GM12878 (cell line): ENCODE data around the gene HYI. TPM values are rescaled to one million over a fixed set of nuclear protein-coding genes. Genes with fewer than 3 reads are reported as not detected.

Experiments
- ATAC-seq: fragments of 200-7000 bp; cut with Tn5 transposase; 3 replicates; pipeline ENCODE4 v1.9.1; 2020; ENCODE audit warnings: mild to moderate bottlenecking, moderate library complexity
- BruUV-seq: library from RNA; stranded (reverse); fragments of 400-500 nt; replicated peaks from 2 replicates; lab custom pipeline; 2021; lab: Mats Ljungman, UMichigan
- CTCF ChIA-PET: fragments of 300-600 bp; sonication (Branson Sonifier 250); formaldehyde crosslinking; extraction: SDS; loops from one replicate; lab custom pipeline; 2021; ENCODE audit warnings: inconsistent platforms; lab: Yijun Ruan, JAX
- POLR2A ChIA-PET: fragments of 350-600 bp; formaldehyde crosslinking; extraction: SDS; loops from one replicate; lab custom pipeline; 2021; ENCODE audit warnings: inconsistent platforms; lab: Charles Lee
- RAD21 ChIA-PET: fragments of 300-600 bp; sonication (Branson Sonifier 250); formaldehyde crosslinking; loops from one replicate; lab custom pipeline; 2023; ENCODE audit warnings: antibody characterized with exemption; ENCODE audit not compliant: unreplicated experiment; lab: Charles Lee
- SMC1A ChIA-PET: fragments of 300-600 bp; sonication (Branson Sonifier 250); formaldehyde crosslinking; loops from one replicate; lab custom pipeline; 2023; ENCODE audit not compliant: unreplicated experiment, uncharacterized antibody; lab: Charles Lee
- DNase-seq: peaks from one replicate; pipeline ENCODE4 v3.0.0-alpha.2; 2011; ENCODE audit warnings: low read depth, low spot score
- FAIRE-seq: peaks from 3 replicates; lab custom pipeline; 2011; peaks lifted over from hg19 to GRCh38; lab: Jason Lieb, UNC
- H2AFZ ChIP-seq: 2 replicates; pipeline ENCODE4 v1.6.0; 2011; ENCODE audit warnings: low read depth, low read length, control low read depth; ENCODE audit not compliant: control insufficient read depth
- H3K27ac ChIP-seq: 2 replicates; pipeline ENCODE4 v1.5.1; 2011; ENCODE audit warnings: control low read depth; ENCODE audit not compliant: control insufficient read depth, insufficient read depth
- H3K27me3 ChIP-seq, 2 experiments: replicated peaks in 1 of 2; 2 replicates each; pipeline versions ENCODE4 v1.6.0 to v1.6.1; 2011; ENCODE audit warnings: low read length in 1 of 2; ENCODE audit not compliant: control insufficient read depth in 2 of 2, insufficient read depth in 2 of 2
- H3K36me3 ChIP-seq, 2 experiments: 2 replicates each; pipeline ENCODE4 v1.5.1; 2011; ENCODE audit warnings: low read length in 1 of 2; ENCODE audit not compliant: control insufficient read depth in 2 of 2, insufficient read depth in 2 of 2
- H3K4me1 ChIP-seq: 2 replicates; pipeline ENCODE4 v1.6.1; 2011; ENCODE audit warnings: mild to moderate bottlenecking, low read length, moderate library complexity, mixed read lengths; ENCODE audit not compliant: control insufficient read depth, insufficient read depth
- H3K4me2 ChIP-seq: 2 replicates; pipeline ENCODE4 v1.6.0; 2011; ENCODE audit warnings: control low read depth; ENCODE audit not compliant: control insufficient read depth, insufficient read depth
- H3K4me3 ChIP-seq: fragments of 200-600 bp; sonication (generic); 2 replicates; pipeline ENCODE4 v1.5.1; 2016
- H3K79me2 ChIP-seq: 2 replicates; pipeline ENCODE4 v1.6.0; 2011; ENCODE audit warnings: low read length; ENCODE audit not compliant: control insufficient read depth, insufficient read depth
- H3K9ac ChIP-seq: 2 replicates; pipeline ENCODE4 v1.8.0; 2011; ENCODE audit warnings: low read length, control low read depth, mixed read lengths; ENCODE audit not compliant: control insufficient read depth, insufficient read depth
- H3K9me3 ChIP-seq: replicated peaks from 3 replicates; pipeline ENCODE4 v1.5.1; 2011; ENCODE audit warnings: mild to moderate bottlenecking, low read length; ENCODE audit not compliant: control insufficient read depth, insufficient read depth
- H4K20me1 ChIP-seq: 2 replicates; pipeline ENCODE4 v1.6.0; 2011; ENCODE audit not compliant: control insufficient read depth, insufficient read depth
- ATF7 ChIP-seq: fragments of 450-650 bp; IDR thresholded peaks from 2 replicates; pipeline ENCODE4 v1.6.1; 2016; ENCODE audit warnings: low read depth, mild to moderate bottlenecking
- CHD2 ChIP-seq: IDR thresholded peaks from 2 replicates; pipeline ENCODE4 v1.6.1; 2011; ENCODE audit warnings: low read depth, low read length, improper control_type of control experiment, borderline replicate concordance
- E4F1 ChIP-seq: fragments of 450-650 bp; IDR thresholded peaks from 2 replicates; pipeline ENCODE4 v1.6.1; 2018; ENCODE audit warnings: borderline replicate concordance, mild to moderate bottlenecking; ENCODE audit not compliant: partially characterized antibody
- FOXK2 ChIP-seq: fragments of 450-650 bp; IDR thresholded peaks from 2 replicates; pipeline ENCODE4 v1.6.1; 2017; ENCODE audit warnings: mild to moderate bottlenecking, moderate library complexity
- HCFC1 ChIP-seq: fragments of 150-350 bp; IDR thresholded peaks from 2 replicates; pipeline ENCODE4 v1.6.1; 2014; ENCODE audit warnings: low read length
- MLLT1 ChIP-seq: fragments of 450-650 bp; IDR thresholded peaks from 2 replicates; pipeline ENCODE4 v1.6.1; 2016; ENCODE audit warnings: mild to moderate bottlenecking
- NRF1 ChIP-seq: conservative IDR thresholded peaks from 2 replicates; pipeline ENCODE4 v1.6.1; 2011; ENCODE audit warnings: mild to moderate bottlenecking, low read depth, low read length, improper control_type of control experiment
- PAX5 ChIP-seq: IDR thresholded peaks from 2 replicates; pipeline ENCODE4 v1.6.1; 2011; ENCODE audit warnings: low read depth, low read length, borderline replicate concordance
- POU2F2 ChIP-seq: IDR thresholded peaks from 3 replicates; pipeline ENCODE4 v1.6.1; 2011; ENCODE audit warnings: low read depth, mild to moderate bottlenecking, low read length, borderline replicate concordance
- STAT1 ChIP-seq: fragments of 450-650 bp; conservative IDR thresholded peaks from 2 replicates; pipeline ENCODE4 v1.6.1; 2014; ENCODE audit warnings: antibody characterized with exemption, mild to moderate bottlenecking
- TCF7 ChIP-seq: IDR thresholded peaks from 2 replicates; pipeline ENCODE4 v1.6.1; 2014; ENCODE audit warnings: antibody characterized with exemption, borderline replicate concordance
- USF2 ChIP-seq: IDR thresholded peaks from 2 replicates; pipeline ENCODE4 v1.6.1; 2011; ENCODE audit warnings: low read depth, low read length, improper control_type of control experiment, borderline replicate concordance
- ZBTB33 ChIP-seq: fragments of 450-650 bp; IDR thresholded peaks from 2 replicates; pipeline ENCODE4 v1.6.1; 2017; ENCODE audit warnings: mild to moderate bottlenecking
- ZNF622 ChIP-seq: fragments of 450-650 bp; IDR thresholded peaks from 2 replicates; pipeline ENCODE4 v1.6.1; 2017; ENCODE audit warnings: mild to moderate bottlenecking, inconsistent platforms
- WGBS: methylation state at CpG from one replicate; pipeline ENCODE4 v1.1.6; 2016; ENCODE audit warnings: low lambda C conversion rate; ENCODE audit not compliant: insufficient replicate concordance, insufficient coverage; ENCODE audit errors: missing lambda C conversion rate; 5-methylcytosine and 5-hydroxymethylcytosine counted together
- in situ Hi-C: fragments of 300-500 bp; cut with MboI; formaldehyde crosslinking; loops from 9 replicates; pipeline ENCODE4 v1.14.3; 2018; ENCODE audit warnings: mixed read lengths
- intact Hi-C: fragments of 100-400 bp; cut with micrococcal nuclease; formaldehyde crosslinking; loops from one replicate; pipeline ENCODE4 v1.14.2; 2022; ENCODE audit not compliant: unreplicated experiment
- polyA plus RNA-seq, 11 experiments: library from polyadenylated mRNA; depleted of rRNA in 4 of 11; unstranded in 6 of 11; stranded (reverse) in 5 of 11; fragments of >200 nt; fragmentation: Nextera tagmentation in 4 of 11; fragmentation: Illumina TruSeq in 1 of 11; extraction: Ambion mirVana in 4 of 11; extraction: Trizol in 1 of 11; gene quantifications; 1 replicate in 1 of 11; 2 replicates in 10 of 11; pipeline versions ENCODE4 v1.2.1 to v1.2.3, GENCODE V29; 2011 to 2016; ENCODE audit warnings: inconsistent platforms in 2 of 11, missing spikeins in 2 of 11, low read depth in 1 of 11
- total RNA-seq, 4 experiments: library from RNA; depleted of rRNA in 3 of 4; stranded (reverse); fragments of >200 nt in 3 of 4; fragmentation: Illumina TruSeq in 1 of 4; extraction: Trizol in 1 of 4; gene quantifications; 2 replicates each; pipeline versions ENCODE4 v1.2.1 to v1.2.3, GENCODE V29; 2013 to 2021
- TF ChIP-seq, protein P1 (sequence below): fragments of 450-650 bp; IDR thresholded peaks from 2 replicates; pipeline ENCODE4 v1.6.1; 2016; ENCODE audit warnings: mild to moderate bottlenecking

The HYI gene
- total and polyA plus RNA-seq, 10 of the 15 experiments (the other 5 are each of a cell fraction or from before 2014, with no cell fraction given): 0.27 to 5.5 (median 2.0) TPM

GRCh38 chr1:43460988-43461693 is 7.4 kb upstream of the HYI start:
- FAIRE-seq: no peak
- no peaks in the 10 kb centered on the region for H3K79me2 ChIP-seq
- no peaks in the 10 kb centered on the region; a peak in 1 of 4 replicates for H3K27me3 ChIP-seq
- intact Hi-C loops: no loop called here
- no peaks in the 10 kb centered on the region for H4K20me1 ChIP-seq
- ChIA-PET CTCF (interaction anchor here (0.9 kb wide), 1 partner anchor 11 kb away, joined by 3 read pairs; no protein-coding TSS in a partner anchor), POLR2A (interaction anchor here (1.2 kb wide), 1 partner anchor 190 kb away, joined by 3 read pairs; no protein-coding TSS in a partner anchor), RAD21 (no interaction called here), SMC1A (interaction anchor here (0.7 kb wide), 1 partner anchor 85 kb away, joined by 3 read pairs; no protein-coding TSS in a partner anchor)
- ATAC-seq: no peak
- no peaks in the 10 kb centered on the region for H3K9me3 ChIP-seq
- BruUV-seq: no TSS peak
- no peak overlapping the region for H3K9ac ChIP-seq
- in situ Hi-C loops: no loop called here
- 96% methylated on average over 5 of the region's 5 CpGs for WGBS
- no peak overlapping the region for H3K27ac ChIP-seq
- no peaks in the 10 kb centered on the region; a peak in 1 of 4 replicates for H3K36me3 ChIP-seq
- no peak overlapping the region for H3K4me3 ChIP-seq
- no peak overlapping the region for H3K4me2 ChIP-seq
- no peak overlapping the region for H2AFZ ChIP-seq
- H3K4me1 ChIP-seq: no peaks in the 10 kb centered on the region; the same call in 1 of the 2 replicates
- DNase-seq: no peak
- TF ChIP-seq NRF1 (no peak), ZBTB33 (no peak), MLLT1 (no peak), ATF7 (no peak), ZNF622 (no peak), TCF7 (no peak), USF2 (no peak), PAX5 (no peak), HCFC1 (no peak), POU2F2 (no peak), E4F1 (no peak), FOXK2 (no peak), STAT1 (no peak), CHD2 (no peak)
- TF ChIP-seq, protein P1, sequence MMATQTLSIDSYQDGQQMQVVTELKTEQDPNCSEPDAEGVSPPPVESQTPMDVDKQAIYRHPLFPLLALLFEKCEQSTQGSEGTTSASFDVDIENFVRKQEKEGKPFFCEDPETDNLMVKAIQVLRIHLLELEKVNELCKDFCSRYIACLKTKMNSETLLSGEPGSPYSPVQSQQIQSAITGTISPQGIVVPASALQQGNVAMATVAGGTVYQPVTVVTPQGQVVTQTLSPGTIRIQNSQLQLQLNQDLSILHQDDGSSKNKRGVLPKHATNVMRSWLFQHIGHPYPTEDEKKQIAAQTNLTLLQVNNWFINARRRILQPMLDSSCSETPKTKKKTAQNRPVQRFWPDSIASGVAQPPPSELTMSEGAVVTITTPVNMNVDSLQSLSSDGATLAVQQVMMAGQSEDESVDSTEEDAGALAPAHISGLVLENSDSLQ: no peak
